Left lobe of liver (tissue), 2 donors: ENCODE data around the gene BTD. TPM values are rescaled to one million over a fixed set of nuclear protein-coding genes. Genes with fewer than 3 reads are reported as not detected.
A peak's percentile ranks its signal among the peaks of the same experiment; 100 is the strongest.

ENCODE experiments used
- ATAC-seq: fragments of 200-7000 bp; cut with Tn5 transposase; one replicate; pipeline ENCODE4 v1.9.1; 2020; ENCODE audit warnings: mild to moderate bottlenecking, moderate library complexity
- DNase-seq: peaks from one replicate; pipeline ENCODE4 v3.0.0-alpha.2; 2020; ENCODE audit warnings: low spot score
- total RNA-seq: library from RNA; stranded (reverse); gene quantifications from one replicate; pipeline ENCODE4 v1.2.1, GENCODE V29; 2021
- donor health status: DM: no; HTN: no; CAD: no; lungs with moderate emphysema.
- donor health status: DM: no; HTN: yes; CAD: no.

BTD gene
- total RNA-seq, result 57.4 TPM

- DNase-seq (peak; percentile 98), ATAC-seq (peak; percentile 85)
Measured at GRCh38 chr3:15601399-15602145, at the start of gene BTD, which contains the start of gene HACL1. Gene BTD (plus strand): TSS chr3:15601745. CDS start chr3:15635440, 33,695 bp downstream. Gene HACL1 (minus strand): TSS chr3:15601569. CDS start chr3:15601463, 106 bp downstream.

GRCh38 chr3:15551902-15552301 lies 49.6 kb upstream of the BTD start:
- no peak for DNase-seq
- peak; percentile 51 for ATAC-seq

GRCh38 chr3:15553749-15554148 lies 47.8 kb upstream of the BTD start:
- ATAC-seq (peak; percentile 70), DNase-seq (no peak)

- ATAC-seq, result no peak
- DNase-seq, result no peak
Measured at GRCh38 chr3:15556512-15556911, 45.0 kb upstream of the BTD start.

GRCh38 chr3:15557511-15557946 lies 44.0 kb upstream of the BTD start:
- DNase-seq (peak; percentile 61), ATAC-seq (peak; percentile 86)

- no peak for DNase-seq
Measured at GRCh38 chr3:15558581-15558980, 43.0 kb upstream of the BTD start.

GRCh38 chr3:15562560-15562959 lies 39.0 kb upstream of the BTD start:
- no peak for DNase-seq

More at GRCh38 chr3:15558581-15558980, 43.0 kb upstream of the BTD start:
- ATAC-seq, result no peak

GRCh38 chr3:15563190-15563589 lies 38.4 kb upstream of the BTD start:
- peak; percentile 47 for ATAC-seq
- DNase-seq, result no peak

More at GRCh38 chr3:15562560-15562959, 39.0 kb upstream of the BTD start:
- peak; percentile 81 for ATAC-seq

GRCh38 chr3:15572138-15572537 lies 29.4 kb upstream of the BTD start:
- DNase-seq (no peak), ATAC-seq (peak; percentile 83)

GRCh38 chr3:15575446-15575845 lies 26.1 kb upstream of the BTD start:
- ATAC-seq, result no peak
- DNase-seq, result no peak

- no peak for ATAC-seq
- no peak for DNase-seq
Measured at GRCh38 chr3:15576475-15576874, 25.1 kb upstream of the BTD start.

GRCh38 chr3:15578289-15578867 lies 23.2 kb upstream of the BTD start:
- ATAC-seq (no peak), DNase-seq (no peak)

GRCh38 chr3:15579051-15579450 lies 22.5 kb upstream of the BTD start:
- DNase-seq (no peak), ATAC-seq (no peak)

GRCh38 chr3:15581471-15582394 lies 19.8 kb upstream of the BTD start:
- ATAC-seq (no peak), DNase-seq (no peak)

- peak; percentile 92 for ATAC-seq
Measured at GRCh38 chr3:15585111-15585845, 16.3 kb upstream of the BTD start.

GRCh38 chr3:15591242-15591641 lies 10.3 kb upstream of the BTD start:
- DNase-seq, result no peak
- peak; percentile 93 for ATAC-seq

More at GRCh38 chr3:15585111-15585845, 16.3 kb upstream of the BTD start:
- peak; percentile 58 for DNase-seq

- DNase-seq (no peak), ATAC-seq (no peak)
Measured at GRCh38 chr3:15591928-15592327, 9.6 kb upstream of the BTD start.

- ATAC-seq, result no peak
- no peak for DNase-seq
Measured at GRCh38 chr3:15592968-15593367, 8.6 kb upstream of the BTD start.

- ATAC-seq (no peak), DNase-seq (no peak)
Measured at GRCh38 chr3:15595955-15596354, 5.6 kb upstream of the BTD start.

GRCh38 chr3:15601046-15601398 lies 523 bp upstream of the BTD start:
- DNase-seq (no peak), ATAC-seq (peak; percentile 1)

- no peak for ATAC-seq
Measured at GRCh38 chr3:15602146-15602536, 596 bp downstream of the BTD start.

More at GRCh38 chr3:15602146-15602536, 596 bp downstream of the BTD start:
- DNase-seq, result no peak
